H1 (cell line): ENCODE data around the gene STAT3. TPM values are rescaled to one million over a fixed set of nuclear protein-coding genes. Genes with fewer than 3 reads are reported as not detected.

Source experiments
- EGR1 ChIP-seq: IDR thresholded peaks from 2 replicates; pipeline ENCODE4 v1.6.1; 2011; ENCODE audit warnings: low read depth, low read length, borderline replicate concordance
- GTF2F1 ChIP-seq: IDR thresholded peaks from 2 replicates; pipeline ENCODE4 v1.6.1; 2012; ENCODE audit warnings: low read depth, low read length, improper control_type of control experiment, borderline replicate concordance
- HDAC2 ChIP-seq, 2 experiments: fragments of 300-600 bp in 1 of 2; sonication (generic) in 1 of 2; IDR thresholded peaks; 2 replicates each; pipeline ENCODE4 v1.6.1; 2011 to 2012; ENCODE audit warnings: low read depth in 2 of 2, low read length in 2 of 2, mild to moderate bottlenecking in 2 of 2, moderate library complexity in 2 of 2, borderline replicate concordance in 1 of 2, inconsistent platforms in 1 of 2
- KDM1A ChIP-seq: fragments of 200-600, 300-600 bp; sonication (generic); IDR thresholded peaks from 2 replicates; pipeline ENCODE4 v1.7.1; 2016; ENCODE audit warnings: mild to moderate bottlenecking, low read length, borderline replicate concordance
- KDM4A ChIP-seq: IDR thresholded peaks from one replicate; pipeline ENCODE4 v1.7.1; 2012; ENCODE audit warnings: low read depth, mild to moderate bottlenecking, moderate library complexity, low read length, inconsistent platforms; ENCODE audit not compliant: severe bottlenecking
- polyA plus RNA-seq, 7 experiments: library from polyadenylated mRNA; depleted of rRNA in 3 of 7; stranded (reverse) in 5 of 7; unstranded in 2 of 7; fragments of >200 nt in 5 of 7; fragments of 200-250 nt in 2 of 7; gene quantifications; 1 replicate in 5 of 7; 2 replicates in 1 of 7; 4 replicates in 1 of 7; pipeline versions ENCODE4 v1.2.1 to v1.2.3, GENCODE V29; 2011 to 2013; ENCODE audit warnings: missing spikeins in 2 of 7, mixed read lengths in 2 of 7
- total RNA-seq: library from RNA; stranded (reverse); fragmentation: NEBNext Ultra II Directional; extraction: Animal tissue kit (Norgen Biotek cat#: 25700); gene quantifications from 2 replicates; pipeline ENCODE4 v1.2.1, GENCODE V29; 2021

Gene STAT3
- total and polyA plus RNA-seq, 2 of the 8 experiments (the other 6 are each of a cell fraction or from before 2014, with no cell fraction given), result 38.4 to 94.1 TPM

DNA sequence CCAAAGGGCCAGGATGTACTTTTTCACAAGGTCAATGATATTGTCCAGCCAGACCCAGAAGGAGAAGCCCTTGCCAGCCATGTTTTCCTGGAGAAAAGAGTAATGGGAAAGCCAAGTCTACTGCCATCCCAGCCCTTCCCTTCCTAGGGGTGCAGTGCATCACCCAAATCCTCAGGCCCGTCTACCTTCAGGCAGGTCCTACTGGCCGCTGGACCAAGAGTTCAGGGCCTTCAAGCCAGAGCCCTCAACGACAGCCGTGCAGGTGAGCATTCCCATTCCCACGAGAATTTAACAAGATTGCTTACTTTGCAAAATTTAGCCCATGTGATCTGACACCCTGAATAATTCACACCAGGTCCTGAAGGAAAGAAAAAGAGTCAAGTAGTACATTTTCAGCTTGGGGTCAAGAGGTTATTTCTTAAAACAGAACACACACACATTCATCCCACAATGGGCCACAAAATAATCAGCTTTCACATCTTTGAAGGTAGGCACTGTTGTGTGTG is 64.9 kb downstream of the STAT3 start (continued):
- TF ChIP-seq GTF2F1 (no peak), HDAC2 (IDR thresholded peaks at IDR 0.05; ENCODE audit: borderline replicate concordance in 1 of 2, low read depth in 2 of 2, low read length in 2 of 2) (no peak), KDM1A (no peak), EGR1 (no peak), KDM4A (no peak)
